ENCODE data around the gene NDST1. TPM values are rescaled to one million over a fixed set of nuclear protein-coding genes. Genes with fewer than 3 reads are reported as not detected.

The NDST1 gene
- total and polyA plus RNA-seq, 2 of the 8 experiments (the other 6 are each of a cell fraction or from before 2014, with no cell fraction given): 27.0 to 72.0 TPM

GRCh38 chr5:150600616-150601490 is 92.9 kb downstream of the NDST1 start:
- Histone ChIP-seq H3K79me1 (ENCODE audit: low read depth, low read length) (no peaks in the 10 kb centered on the region), H3K4me2 (ENCODE audit: insufficient read depth in 1 of 2, low read depth in 2 of 2, low read length in 2 of 2) (no peak overlapping the region), H3K56ac (replicated peaks; ENCODE audit: insufficient read length, low read depth, low read length) (no peak overlapping the region), H2BK5ac (ENCODE audit: low read depth, low read length) (no peak overlapping the region), H3K23ac (ENCODE audit: insufficient read length) (no peak overlapping the region), H3K14ac (ENCODE audit: insufficient read length) (no peak overlapping the region), H2BK120ac (replicated peaks; ENCODE audit: low read depth, low read length) (no peak overlapping the region), H3K27me3 (replicated peaks in 1 of 4; ENCODE audit: control insufficient read depth in 3 of 4, extremely low read depth in 1 of 4, insufficient read depth in 3 of 4, low read length in 3 of 4) (no peaks in the 10 kb centered on the region), H4K8ac (ENCODE audit: extremely low read depth, insufficient read depth, low read length) (no peak overlapping the region; the same call in 1 of the 2 replicates), H4K20me1 (replicated peaks in 1 of 2; ENCODE audit: control insufficient read depth in 1 of 2, insufficient read depth in 2 of 2, low read length in 2 of 2) (no peaks in the 10 kb centered on the region), H2AK5ac (ENCODE audit: low read depth, low read length) (no peak overlapping the region), H3K23me2 (ENCODE audit: low read depth, low read length) (no peaks in the 10 kb centered on the region), H3K4me1 (replicated peaks in 1 of 4; ENCODE audit: control insufficient read depth in 3 of 4, insufficient read depth in 4 of 4, low read length in 3 of 4) (peaks cover 0 to 2% (median 0%) of the 10 kb centered on the region in 4 experiments; a peak in 1 of 7 replicates), H3K36me3 (ENCODE audit: control insufficient read depth in 2 of 4, insufficient read depth in 4 of 4, low read length in 3 of 4) (no peaks in the 10 kb centered on the region), H4K91ac (replicated peaks; ENCODE audit: insufficient read length, low read length) (no peak overlapping the region), H2BK15ac (ENCODE audit: low read length) (no peak overlapping the region), H3K9ac (replicated peaks in 1 of 4; ENCODE audit: extremely low read depth in 1 of 4, low read depth in 3 of 4, low read length in 3 of 4) (no peak overlapping the region), H2BK20ac (ENCODE audit: low read length) (no peak overlapping the region), H3K79me2 (ENCODE audit: control insufficient read depth in 1 of 2, insufficient read depth in 2 of 2, low read length in 2 of 2) (no peaks in the 10 kb centered on the region), H2AFZ (ENCODE audit: low read length) (0 out of 2 replicates have a peak overlapping the region, but pooled peaks have one; percentile 32), H3K4ac (replicated peaks; ENCODE audit: insufficient read length, low read depth, low read length) (no peak overlapping the region), H3K18ac (ENCODE audit: extremely low read depth, low read length) (no peak overlapping the region), H4K5ac (ENCODE audit: insufficient read length, low read depth, low read length) (no peak overlapping the region), H3K4me3 (ENCODE audit: extremely low read depth in 1 of 4, insufficient read depth in 2 of 4, low read depth in 3 of 4, low read length in 4 of 4) (no peak overlapping the region), H2BK12ac (ENCODE audit: low read depth, low read length) (no peak overlapping the region), H3K9me3 (ENCODE audit: insufficient read depth in 2 of 2, low read depth in 1 of 2, low read length in 1 of 2) (no peaks in the 10 kb centered on the region), H3K27ac (ENCODE audit: low read depth, low read length) (no peak overlapping the region)
- CTCF ChIA-PET (ENCODE audit: partially characterized antibody): interaction anchor here (0.7 to 5.6 kb wide), 9 partner anchors 10 to 98 kb away, joined by 3 to 25 read pairs (median 3); no protein-coding TSS in a partner anchor
- DNase-seq (ENCODE audit: low read depth in 1 of 2, low spot score in 2 of 2) (no peak), FAIRE-seq (no peak)
- WGBS, 2 experiments (ENCODE audit: extremely low coverage in 1 of 2, insufficient coverage in 1 of 2, insufficient read length in 1 of 2, insufficient replicate concordance in 2 of 2, low coverage in 1 of 2, low lambda C conversion rate in 2 of 2, missing lambda C conversion rate in 1 of 2): 88% methylated on average over 19 of the region's 25 CpGs; no CpG with 5 or more reads in 1 of the 2 experiments
- POLR2A ChIA-PET (ENCODE audit: partially characterized antibody): interaction anchor here (1.4 kb wide), 1 partner anchor 100 kb away, joined by 3 read pairs; the partner anchor contains the start of gene RBM22
- TF ChIP-seq ASH2L (IDR thresholded peaks at IDR 0.05; ENCODE audit: low read length) (no peak), JUND (IDR thresholded peaks at IDR 0.05; ENCODE audit: low read length) (no peak), USF2 (IDR thresholded peaks at IDR 0.05; ENCODE audit: low read length) (no peak), BACH1 (IDR thresholded peaks at IDR 0.05; ENCODE audit: low read length) (no peak), SP1 (IDR thresholded peaks at IDR 0.05; ENCODE audit: low read depth, low read length) (no peak), SP4 (IDR thresholded peaks at IDR 0.05; ENCODE audit: low read length) (no peak), SIX5 (IDR thresholded peaks at IDR 0.05; ENCODE audit: low read depth, low read length) (no peak), TBP (IDR thresholded peaks at IDR 0.05; ENCODE audit: low read depth, low read length) (no peak), FOSL1 (IDR thresholded peaks at IDR 0.05; ENCODE audit: insufficient read depth, low read depth, low read length) (no peak), ATF2 (IDR thresholded peaks at IDR 0.05; ENCODE audit: low read length) (no peak)
